Suprapubic skin (tissue), 4 donors: ENCODE measurements around the gene BDH1.

ENCODE experiments used
- CTCF ChIP-seq, 2 donors: fragments of 200-600 bp in 1 of 2; fragments of 450-650 bp in 1 of 2; sonication (generic) in 1 of 2; IDR thresholded peaks; one replicate each; pipeline ENCODE4 v1.5.1; 2016 to 2019; ENCODE audit warnings: antibody characterized with exemption in 2 of 2, mild to moderate bottlenecking in 1 of 2, moderate library complexity in 1 of 2
- EP300 ChIP-seq: sonication (generic); formaldehyde crosslinking; IDR thresholded peaks from one replicate; pipeline ENCODE4 v1.6.1; 2017; ENCODE audit warnings: antibody characterized with exemption
- POLR2A ChIP-seq, 2 donors: fragments of 450-650 bp; IDR thresholded peaks; one replicate each; pipeline ENCODE4 v1.6.1; 2017; ENCODE audit warnings: antibody characterized with exemption in 2 of 2, mild to moderate bottlenecking in 2 of 2, moderate library complexity in 2 of 2
- POLR2AphosphoS5 ChIP-seq, 3 donors: sonication (generic); formaldehyde crosslinking; IDR thresholded peaks; one replicate each; pipeline ENCODE4 v1.6.1; 2017; ENCODE audit warnings: antibody characterized with exemption in 3 of 3

GRCh38 chr3:197597335-197597734 lies 41.6 kb upstream of the BDH1 start:
- TF ChIP-seq CTCF (IDR thresholded peaks at IDR 0.05) (no peak), EP300 (no peak), POLR2A (IDR thresholded peaks at IDR 0.05) (no peak), POLR2AphosphoS5 (IDR thresholded peaks at IDR 0.05) (no peak)
